PC-3 (cell line): ENCODE results near the gene SWT1. TPM values are rescaled to one million over a fixed set of nuclear protein-coding genes. Genes with fewer than 3 reads are reported as not detected.

Experiments
- ATAC-seq: fragments of 200-7000 bp; cut with Tn5 transposase; 2 replicates; pipeline ENCODE4 v1.9.1; 2020; ENCODE audit warnings: mild to moderate bottlenecking, moderate library complexity
- BruUV-seq: library from RNA; stranded (reverse); fragments of 400-500 nt; replicated peaks from 2 replicates; lab custom pipeline; 2021; lab: Mats Ljungman, UMichigan
- CTCF ChIA-PET: fragments of 300-600 bp; sonication (Branson Sonifier 250); formaldehyde crosslinking; loops from one replicate; lab custom pipeline; 2022; ENCODE audit warnings: antibody characterized with exemption; lab: Charles Lee
- POLR2A ChIA-PET: fragments of 300-600 bp; sonication (Branson Sonifier 250); formaldehyde crosslinking; loops from one replicate; lab custom pipeline; 2022; ENCODE audit warnings: antibody characterized with exemption; ENCODE audit not compliant: unreplicated experiment; lab: Charles Lee
- DNase-seq: peaks from one replicate; pipeline ENCODE4 v3.0.0-alpha.2; 2015
- H2AFZ ChIP-seq: fragments of 300-600 bp; sonication (generic); 2 replicates; pipeline ENCODE4 v1.6.0; 2016; ENCODE audit warnings: antibody characterized with exemption, low read length
- H3F3A ChIP-seq: fragments of 300-600 bp; sonication (generic); one replicate; pipeline ENCODE4 v1.6.0; 2017; ENCODE audit warnings: antibody characterized with exemption, low read length, control low read depth, mild to moderate bottlenecking; ENCODE audit not compliant: unreplicated experiment
- H3K27ac ChIP-seq: fragments of 300-600 bp; sonication (generic); 2 replicates; pipeline ENCODE4 v1.5.1; 2016; ENCODE audit warnings: mild to moderate bottlenecking, low read length
- H3K27me3 ChIP-seq: fragments of 300-600 bp; sonication (generic); 2 replicates; pipeline ENCODE4 v1.6.1; 2016; ENCODE audit warnings: low read length, mixed read lengths
- H3K36me3 ChIP-seq: fragments of 300-600 bp; sonication (generic); 2 replicates; pipeline ENCODE4 v1.6.1; 2016; ENCODE audit warnings: low read depth, mixed run types, low read length, mixed read lengths
- H3K4me1 ChIP-seq: fragments of 300-600 bp; sonication (generic); 2 replicates; pipeline ENCODE4 v1.5.1; 2016; ENCODE audit warnings: low read length; ENCODE audit not compliant: insufficient read depth
- H3K4me2 ChIP-seq: fragments of 300-600 bp; sonication (generic); 2 replicates; pipeline ENCODE4 v1.6.0; 2016; ENCODE audit warnings: low read length
- H3K4me3 ChIP-seq: fragments of 300-600 bp; sonication (generic); 2 replicates; pipeline ENCODE4 v1.5.1; 2016; ENCODE audit warnings: mild to moderate bottlenecking, low read length, mixed read lengths
- H3K79me2 ChIP-seq: fragments of 300-600 bp; sonication (generic); 2 replicates; pipeline ENCODE4 v1.6.1; 2017; ENCODE audit warnings: low read length, mixed read lengths
- H3K9ac ChIP-seq: fragments of 300-600 bp; sonication (generic); 2 replicates; pipeline ENCODE4 v1.6.0; 2016; ENCODE audit warnings: mild to moderate bottlenecking, low read length
- H3K9me2 ChIP-seq: fragments of 300-600 bp; sonication (generic); replicated peaks from 2 replicates; pipeline ENCODE4 v1.6.1; 2016; ENCODE audit warnings: mixed run types, low read length, mixed read lengths
- H3K9me3 ChIP-seq: fragments of 300-600 bp; sonication (generic); 2 replicates; pipeline ENCODE4 v1.6.1; 2016; ENCODE audit warnings: low read length, mixed read lengths
- H4K20me1 ChIP-seq: fragments of 300-600 bp; sonication (generic); 2 replicates; pipeline ENCODE4 v1.6.1; 2016; ENCODE audit warnings: low read length, mixed read lengths
- EZH2 ChIP-seq: fragments of 300-600 bp; sonication (generic); IDR thresholded peaks from one replicate; pipeline ENCODE4 v1.6.1; 2017; ENCODE audit warnings: antibody characterized with exemption, mild to moderate bottlenecking, low read length; ENCODE audit not compliant: unreplicated experiment
- EZH2phosphoT487 ChIP-seq: fragments of 300-600 bp; sonication (generic); IDR thresholded peaks from 2 replicates; pipeline ENCODE4 v1.6.1; 2018; ENCODE audit warnings: mild to moderate bottlenecking, antibody characterized with exemption, low read length, borderline replicate concordance
- intact Hi-C: fragments of 100-400 bp; cut with micrococcal nuclease; formaldehyde crosslinking; loops from 2 replicates; pipeline ENCODE4 v1.9.0; 2023
- total RNA-seq: library from RNA; depleted of rRNA; stranded (reverse); fragments of >200 nt; gene quantifications from 2 replicates; pipeline ENCODE4 v1.2.3, GENCODE V29; 2014
- TF ChIP-seq, protein P1 (sequence below): fragments of 300-600 bp; sonication (generic); conservative IDR thresholded peaks from 2 replicates; pipeline ENCODE4 v1.5.1; 2017; ENCODE audit warnings: antibody characterized with exemption, low read depth, mild to moderate bottlenecking, low read length

The SWT1 gene
- total RNA-seq, 1 experiment from 2014 or later = 0.69 TPM

- Histone ChIP-seq H2AFZ (no peak overlapping the region), H3K4me1 (peaks cover 32% of the 10 kb centered on the region), H3K79me2 (no peaks in the 10 kb centered on the region), H3K27ac (peak overlapping the region; percentile 64), H3K9ac (no peak overlapping the region), H3K4me2 (peak overlapping the region; percentile 45), H3K27me3 (no peaks in the 10 kb centered on the region), H3F3A (no peaks in the 10 kb centered on the region), H4K20me1 (no peaks in the 10 kb centered on the region), H3K4me3 (no peak overlapping the region), H3K36me3 (no peaks in the 10 kb centered on the region), H3K9me2 (no peaks in the 10 kb centered on the region), H3K9me3 (no peaks in the 10 kb centered on the region)
- ATAC-seq (peak; percentile 40; the same call in 1 of the 2 replicates), DNase-seq (peak; percentile 48)
- CTCF ChIA-PET = no interaction called here
- TF ChIP-seq EZH2 (no peak), EZH2phosphoT487 (no peak)
- TF ChIP-seq, protein P1, sequence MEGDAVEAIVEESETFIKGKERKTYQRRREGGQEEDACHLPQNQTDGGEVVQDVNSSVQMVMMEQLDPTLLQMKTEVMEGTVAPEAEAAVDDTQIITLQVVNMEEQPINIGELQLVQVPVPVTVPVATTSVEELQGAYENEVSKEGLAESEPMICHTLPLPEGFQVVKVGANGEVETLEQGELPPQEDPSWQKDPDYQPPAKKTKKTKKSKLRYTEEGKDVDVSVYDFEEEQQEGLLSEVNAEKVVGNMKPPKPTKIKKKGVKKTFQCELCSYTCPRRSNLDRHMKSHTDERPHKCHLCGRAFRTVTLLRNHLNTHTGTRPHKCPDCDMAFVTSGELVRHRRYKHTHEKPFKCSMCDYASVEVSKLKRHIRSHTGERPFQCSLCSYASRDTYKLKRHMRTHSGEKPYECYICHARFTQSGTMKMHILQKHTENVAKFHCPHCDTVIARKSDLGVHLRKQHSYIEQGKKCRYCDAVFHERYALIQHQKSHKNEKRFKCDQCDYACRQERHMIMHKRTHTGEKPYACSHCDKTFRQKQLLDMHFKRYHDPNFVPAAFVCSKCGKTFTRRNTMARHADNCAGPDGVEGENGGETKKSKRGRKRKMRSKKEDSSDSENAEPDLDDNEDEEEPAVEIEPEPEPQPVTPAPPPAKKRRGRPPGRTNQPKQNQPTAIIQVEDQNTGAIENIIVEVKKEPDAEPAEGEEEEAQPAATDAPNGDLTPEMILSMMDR = no peak
- intact Hi-C loops = no loop called here
- BruUV-seq = no TSS peak
- POLR2A ChIA-PET = no interaction called here
These were observed 103.6 kb downstream of the SWT1 start for GRCh38 chr1:185260611-185261010.

- Histone ChIP-seq H3K4me3 (no peak overlapping the region), H3K27me3 (no peaks in the 10 kb centered on the region), H3K4me2 (no peak overlapping the region), H3K9me3 (no peaks in the 10 kb centered on the region), H4K20me1 (no peaks in the 10 kb centered on the region), H3K4me1 (peaks cover 32% of the 10 kb centered on the region), H3K79me2 (no peaks in the 10 kb centered on the region), H3K9me2 (no peaks in the 10 kb centered on the region), H3K27ac (no peak overlapping the region), H3F3A (no peaks in the 10 kb centered on the region), H3K36me3 (no peaks in the 10 kb centered on the region), H2AFZ (no peak overlapping the region), H3K9ac (no peak overlapping the region)
- TF ChIP-seq EZH2phosphoT487 = no peak
- TF ChIP-seq, protein P1 = no peak
- no peak for TF ChIP-seq EZH2
- CTCF ChIA-PET = no interaction called here
- POLR2A ChIA-PET = no interaction called here
- intact Hi-C loops = no loop called here
- ATAC-seq = no peak
- DNase-seq = no peak
- no TSS peak for BruUV-seq
These were observed 105.2 kb downstream of the SWT1 start for GRCh38 chr1:185262151-185262550.

DNA sequence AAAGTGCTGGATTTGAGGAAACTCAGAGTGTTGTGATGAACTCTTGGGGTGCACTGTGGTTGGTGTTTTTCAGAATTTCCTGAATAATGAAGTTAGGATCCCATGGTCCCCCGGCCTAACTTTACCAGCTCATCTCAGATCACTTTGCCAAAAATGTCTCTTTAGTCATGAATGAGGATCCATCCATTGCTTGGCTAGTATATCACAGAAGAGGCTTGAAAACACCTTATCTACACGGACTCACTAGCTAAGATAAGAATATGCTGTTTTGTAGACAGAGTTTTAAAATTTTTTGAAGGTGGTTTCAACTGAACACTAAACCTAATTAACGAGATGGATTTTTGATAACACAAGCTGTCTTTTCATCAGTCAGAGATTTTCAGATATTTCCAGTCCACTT lies 106.3 kb downstream of the SWT1 start:
- Histone ChIP-seq H2AFZ (no peak overlapping the region), H3K9ac (no peak overlapping the region), H3K79me2 (no peaks in the 10 kb centered on the region), H3K27me3 (no peaks in the 10 kb centered on the region), H3K36me3 (no peaks in the 10 kb centered on the region), H3F3A (no peaks in the 10 kb centered on the region), H3K4me2 (no peak overlapping the region), H4K20me1 (no peaks in the 10 kb centered on the region), H3K27ac (no peak overlapping the region), H3K9me2 (no peaks in the 10 kb centered on the region), H3K4me3 (no peak overlapping the region), H3K4me1 (peaks cover 27% of the 10 kb centered on the region), H3K9me3 (no peaks in the 10 kb centered on the region)
- DNase-seq (no peak), ATAC-seq (no peak)
- BruUV-seq = no TSS peak
- CTCF ChIA-PET = no interaction called here
- POLR2A ChIA-PET = no interaction called here
- TF ChIP-seq, protein P1 = no peak
- TF ChIP-seq EZH2phosphoT487 (no peak), EZH2 (no peak)
- intact Hi-C loops = no loop called here
